CD4-positive, alpha-beta T cell (primary cell): ENCODE data around the gene CCBE1. TPM values are rescaled to one million over a fixed set of nuclear protein-coding genes. Genes with fewer than 3 reads are reported as not detected.

ENCODE experiments used
- ATAC-seq: fragments of 200-7000 bp; cut with Tn5 transposase; one replicate; pipeline ENCODE4 v1.10.0; 2022; ENCODE audit warnings: mild to moderate bottlenecking; ENCODE audit not compliant: poor library complexity
- CTCF ChIA-PET: fragments of 350-600 bp; sonication (Branson Sonifier 250); formaldehyde crosslinking; loops from one replicate; lab custom pipeline; 2021; ENCODE audit warnings: antibody characterized with exemption, inconsistent platforms; lab: Charles Lee
- POLR2A ChIA-PET: fragments of 350-600 bp; sonication (Branson Sonifier 250); formaldehyde crosslinking; loops from one replicate; lab custom pipeline; 2021; ENCODE audit warnings: antibody characterized with exemption, inconsistent platforms; lab: Charles Lee
- DNase-seq, 14 experiments: peaks; one replicate each; pipeline ENCODE4 v3.0.0-alpha.2; 2013 to 2020; ENCODE audit warnings: mixed read lengths in 2 of 14
- H3K27ac ChIP-seq, 2 donors: one replicate each; pipeline versions ENCODE4 v1.5.1 to v1.7.0; 2013; ENCODE audit warnings: low read length in 2 of 2, low read depth in 1 of 2, mild to moderate bottlenecking in 1 of 2
- H3K27me3 ChIP-seq, 2 experiments: 1 replicate in 1 of 2; 2 replicates in 1 of 2; pipeline versions ENCODE4 v1.6.1 to v1.7.0; 2013; ENCODE audit warnings: low read length in 2 of 2, control low read depth in 1 of 2, mild to moderate bottlenecking in 1 of 2, moderate library complexity in 1 of 2; ENCODE audit not compliant: insufficient read depth in 2 of 2, control insufficient read depth in 1 of 2
- H3K36me3 ChIP-seq: one replicate; pipeline ENCODE4 v1.6.1; 2013; ENCODE audit warnings: low read length, control low read depth; ENCODE audit not compliant: insufficient read depth
- H3K4me1 ChIP-seq: one replicate; pipeline ENCODE4 v1.6.1; 2013; ENCODE audit warnings: low read length, control low read depth; ENCODE audit not compliant: insufficient read depth
- H3K4me3 ChIP-seq: one replicate; pipeline ENCODE4 v1.5.1; 2013; ENCODE audit warnings: mild to moderate bottlenecking, low read length, moderate library complexity
- H3K9me3 ChIP-seq, 2 experiments: 1 replicate in 1 of 2; 2 replicates in 1 of 2; pipeline versions ENCODE4 v1.6.1 to v1.7.0; 2013; ENCODE audit warnings: low read length in 2 of 2, mild to moderate bottlenecking in 2 of 2, control low read depth in 1 of 2, moderate library complexity in 1 of 2; ENCODE audit not compliant: control insufficient read depth in 1 of 2, insufficient read depth in 1 of 2
- H3K27ac Mint-ChIP-seq: one replicate; pipeline ENCODE4 v1.8.0; 2020; ENCODE audit warnings: mixed read lengths
- H3K27me3 Mint-ChIP-seq: one replicate; pipeline ENCODE4 v1.8.0; 2021; ENCODE audit warnings: mixed read lengths
- H3K36me3 Mint-ChIP-seq: one replicate; pipeline ENCODE4 v1.8.0; 2021; ENCODE audit warnings: low read depth, mixed read lengths
- H3K4me1 Mint-ChIP-seq: one replicate; pipeline ENCODE4 v1.8.0; 2021; ENCODE audit warnings: low read depth, mixed read lengths
- H3K4me3 Mint-ChIP-seq: one replicate; pipeline ENCODE4 v1.8.0; 2020; ENCODE audit warnings: mild to moderate bottlenecking, mixed read lengths
- H3K9me3 Mint-ChIP-seq: one replicate; pipeline ENCODE4 v1.8.0; 2020; ENCODE audit warnings: mixed read lengths
- intact Hi-C, 2 experiments: fragments of 100-400 bp; cut with DNase I in 1 of 2; cut with micrococcal nuclease in 1 of 2; formaldehyde crosslinking; loops; one replicate each; pipeline versions ENCODE4 v1.15.1 to v1.9.0; 2023 to 2025; cut with DNase I, micrococcal nuclease
- total RNA-seq, 174 experiments: library from RNA in 2 of 174; stranded (reverse) in 2 of 174; gene quantifications; one replicate each; pipeline ENCODE4 v1.2.3 and lab custom pipeline; 2021 to 2026
- TF ChIP-seq, protein P1 (sequence below): fragments of 200-600 bp; IDR thresholded peaks from one replicate; pipeline ENCODE4 v1.8.0; 2022; ENCODE audit warnings: antibody characterized with exemption, mild to moderate bottlenecking

The CCBE1 gene
- total RNA-seq, 2 experiments from 2014 or later, result not detected

DNA sequence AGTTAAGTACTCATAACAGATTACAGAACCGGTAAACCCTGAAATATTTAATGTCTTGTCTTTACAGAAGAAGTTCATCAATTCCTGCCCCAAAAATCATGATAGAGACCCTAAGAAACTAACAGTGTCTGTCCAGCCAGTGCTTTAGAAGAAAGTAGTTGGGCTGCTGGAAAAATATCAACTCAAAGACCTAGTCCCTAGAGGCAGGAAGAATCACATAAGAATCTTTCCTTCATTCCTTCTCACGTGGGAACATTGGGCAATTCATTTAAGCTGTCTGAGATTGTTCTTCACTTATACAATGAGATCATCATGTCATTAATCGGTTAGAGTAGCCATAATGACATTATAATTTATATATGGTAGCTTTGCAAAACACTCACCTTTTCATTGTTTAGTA is 156.4 kb downstream of the CCBE1 start:
- POLR2A ChIA-PET, result no interaction called here
- CTCF ChIA-PET, result no interaction called here
- no peak overlapping the region for H3K4me3 Mint-ChIP-seq
- peaks cover 20% of the 10 kb centered on the region for H3K27me3 Mint-ChIP-seq
- Histone ChIP-seq H3K4me1 (no peaks in the 10 kb centered on the region), H3K27me3 (no peaks in the 10 kb centered on the region), H3K36me3 (no peaks in the 10 kb centered on the region), H3K4me3 (no peak overlapping the region), H3K9me3 (no peaks in the 10 kb centered on the region), H3K27ac (no peak overlapping the region)
- H3K36me3 Mint-ChIP-seq, result no peaks in the 10 kb centered on the region
- TF ChIP-seq, protein P1, sequence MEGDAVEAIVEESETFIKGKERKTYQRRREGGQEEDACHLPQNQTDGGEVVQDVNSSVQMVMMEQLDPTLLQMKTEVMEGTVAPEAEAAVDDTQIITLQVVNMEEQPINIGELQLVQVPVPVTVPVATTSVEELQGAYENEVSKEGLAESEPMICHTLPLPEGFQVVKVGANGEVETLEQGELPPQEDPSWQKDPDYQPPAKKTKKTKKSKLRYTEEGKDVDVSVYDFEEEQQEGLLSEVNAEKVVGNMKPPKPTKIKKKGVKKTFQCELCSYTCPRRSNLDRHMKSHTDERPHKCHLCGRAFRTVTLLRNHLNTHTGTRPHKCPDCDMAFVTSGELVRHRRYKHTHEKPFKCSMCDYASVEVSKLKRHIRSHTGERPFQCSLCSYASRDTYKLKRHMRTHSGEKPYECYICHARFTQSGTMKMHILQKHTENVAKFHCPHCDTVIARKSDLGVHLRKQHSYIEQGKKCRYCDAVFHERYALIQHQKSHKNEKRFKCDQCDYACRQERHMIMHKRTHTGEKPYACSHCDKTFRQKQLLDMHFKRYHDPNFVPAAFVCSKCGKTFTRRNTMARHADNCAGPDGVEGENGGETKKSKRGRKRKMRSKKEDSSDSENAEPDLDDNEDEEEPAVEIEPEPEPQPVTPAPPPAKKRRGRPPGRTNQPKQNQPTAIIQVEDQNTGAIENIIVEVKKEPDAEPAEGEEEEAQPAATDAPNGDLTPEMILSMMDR, result no peak
- no peak for ATAC-seq
- intact Hi-C loops, result no loop called here
- DNase-seq, result no peak
- no peak overlapping the region for H3K27ac Mint-ChIP-seq
- no peaks in the 10 kb centered on the region for H3K4me1 Mint-ChIP-seq
- no peaks in the 10 kb centered on the region for H3K9me3 Mint-ChIP-seq

DNA sequence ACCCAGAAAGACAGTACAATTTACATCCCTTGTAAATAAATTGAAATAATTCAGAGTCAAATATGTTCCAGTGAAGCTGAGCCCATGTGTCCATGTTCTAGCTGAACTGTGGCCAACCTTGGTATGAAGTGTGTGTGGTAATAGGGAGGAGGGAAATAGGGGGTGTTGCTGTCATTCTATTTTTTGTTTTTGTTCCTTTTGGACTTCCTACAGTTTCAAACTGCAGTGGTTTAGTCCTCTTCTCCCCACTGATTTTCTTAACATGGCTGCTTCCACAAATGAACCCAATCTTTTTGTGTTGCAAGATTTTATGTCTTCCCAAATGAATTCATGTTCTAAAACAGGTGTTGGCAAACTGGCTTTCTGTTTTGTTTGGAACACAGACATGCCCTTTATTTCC is 156.9 kb downstream of the CCBE1 start:
- DNase-seq (no peak), ATAC-seq (no peak)
- H3K9me3 Mint-ChIP-seq, result no peaks in the 10 kb centered on the region
- H3K27me3 Mint-ChIP-seq, result peaks cover 20% of the 10 kb centered on the region
- intact Hi-C loops, result no loop called here
- Histone ChIP-seq H3K27me3 (no peaks in the 10 kb centered on the region), H3K4me1 (no peaks in the 10 kb centered on the region), H3K27ac (no peak overlapping the region), H3K36me3 (no peaks in the 10 kb centered on the region), H3K4me3 (no peak overlapping the region), H3K9me3 (no peaks in the 10 kb centered on the region)
- TF ChIP-seq, protein P1, result no peak
- CTCF ChIA-PET, result no interaction called here
- H3K27ac Mint-ChIP-seq, result no peak overlapping the region
- POLR2A ChIA-PET, result no interaction called here
- H3K36me3 Mint-ChIP-seq, result no peaks in the 10 kb centered on the region
- H3K4me3 Mint-ChIP-seq, result no peak overlapping the region
- H3K4me1 Mint-ChIP-seq, result no peaks in the 10 kb centered on the region

DNA sequence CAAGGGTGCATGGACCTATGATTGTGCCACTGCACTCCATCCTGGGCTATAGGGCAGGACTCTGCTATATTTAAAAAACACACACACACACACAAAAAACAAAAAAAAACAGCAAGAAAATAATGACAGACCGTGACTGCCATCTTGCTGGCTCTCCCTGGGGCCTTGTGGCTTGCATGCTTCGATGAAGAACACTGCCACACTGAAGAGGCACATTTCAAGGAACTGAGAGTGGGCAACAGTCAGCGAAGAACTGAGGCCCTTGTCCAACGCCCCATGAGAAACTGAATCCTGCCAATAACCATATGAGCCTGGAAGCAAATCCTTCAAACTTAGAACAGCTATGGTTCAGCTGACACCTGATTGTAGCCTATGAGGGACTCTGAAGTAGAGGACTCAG is 158.1 kb downstream of the CCBE1 start:
- DNase-seq, result no peak
- Histone ChIP-seq H3K4me3 (no peak overlapping the region), H3K27ac (no peak overlapping the region), H3K9me3 (no peaks in the 10 kb centered on the region), H3K4me1 (no peaks in the 10 kb centered on the region), H3K27me3 (no peaks in the 10 kb centered on the region), H3K36me3 (no peaks in the 10 kb centered on the region)
- Mint-ChIP-seq H3K9me3 (no peaks in the 10 kb centered on the region), H3K4me3 (no peak overlapping the region), H3K27me3 (peaks cover 16% of the 10 kb centered on the region), H3K36me3 (no peaks in the 10 kb centered on the region), H3K4me1 (no peaks in the 10 kb centered on the region), H3K27ac (no peak overlapping the region)
- TF ChIP-seq, protein P1, result no peak
- intact Hi-C loops, result no loop called here
- ATAC-seq, result no peak
- ChIA-PET CTCF (no interaction called here), POLR2A (no interaction called here)
